ENCODE results near the gene CBY1. TPM values are rescaled to one million over a fixed set of nuclear protein-coding genes. Genes with fewer than 3 reads are reported as not detected.

The CBY1 gene
- total RNA-seq, 1 experiment from 2014 or later, result 12.2 TPM

- no peak for DNase-seq (ENCODE audit: low read depth)
Measured at GRCh38 chr22:38649841-38650522, 6.5 kb upstream of the CBY1 start.

DNA sequence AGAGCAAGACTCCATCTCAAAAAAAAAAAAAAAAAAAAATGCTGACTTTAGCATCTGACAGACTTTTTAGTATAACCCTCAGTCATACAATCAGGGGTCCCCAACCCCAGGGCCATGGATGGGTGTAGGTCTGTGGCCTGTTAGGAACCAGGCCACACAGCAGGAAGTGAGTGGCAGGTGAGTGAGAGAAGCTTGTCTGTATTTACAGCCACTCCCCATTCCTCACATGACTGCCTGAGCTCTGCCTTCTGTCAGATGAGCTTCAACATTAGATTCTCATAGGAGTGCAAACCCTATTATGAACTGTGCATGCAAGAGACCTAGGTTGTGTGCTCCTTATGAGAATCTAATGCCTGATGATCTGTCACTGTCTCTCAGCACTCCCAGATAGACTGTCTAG, 3.6 kb upstream of the CBY1 start:
- DNase-seq (ENCODE audit: low read depth), result no peak

DNA sequence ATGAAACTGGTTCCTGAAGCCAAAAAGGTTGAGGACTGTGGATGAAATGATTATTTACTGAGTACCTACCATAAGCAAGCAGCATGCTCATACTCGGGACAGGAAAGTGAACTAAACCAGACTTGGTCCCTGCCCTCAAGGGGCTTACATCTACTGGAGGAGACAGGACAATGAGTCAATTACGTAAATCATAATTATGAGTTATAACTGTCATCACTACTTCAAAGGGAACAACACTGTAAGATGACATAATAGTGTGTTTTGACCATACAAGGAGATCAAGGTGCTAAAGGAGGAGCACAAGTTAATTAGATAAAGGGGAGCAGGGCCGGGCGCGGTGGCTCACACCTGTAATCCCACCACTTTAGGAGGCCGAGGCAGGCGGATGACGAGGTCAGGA, 2.7 kb upstream of the CBY1 start:
- DNase-seq (ENCODE audit: low read depth), result no peak

DNA sequence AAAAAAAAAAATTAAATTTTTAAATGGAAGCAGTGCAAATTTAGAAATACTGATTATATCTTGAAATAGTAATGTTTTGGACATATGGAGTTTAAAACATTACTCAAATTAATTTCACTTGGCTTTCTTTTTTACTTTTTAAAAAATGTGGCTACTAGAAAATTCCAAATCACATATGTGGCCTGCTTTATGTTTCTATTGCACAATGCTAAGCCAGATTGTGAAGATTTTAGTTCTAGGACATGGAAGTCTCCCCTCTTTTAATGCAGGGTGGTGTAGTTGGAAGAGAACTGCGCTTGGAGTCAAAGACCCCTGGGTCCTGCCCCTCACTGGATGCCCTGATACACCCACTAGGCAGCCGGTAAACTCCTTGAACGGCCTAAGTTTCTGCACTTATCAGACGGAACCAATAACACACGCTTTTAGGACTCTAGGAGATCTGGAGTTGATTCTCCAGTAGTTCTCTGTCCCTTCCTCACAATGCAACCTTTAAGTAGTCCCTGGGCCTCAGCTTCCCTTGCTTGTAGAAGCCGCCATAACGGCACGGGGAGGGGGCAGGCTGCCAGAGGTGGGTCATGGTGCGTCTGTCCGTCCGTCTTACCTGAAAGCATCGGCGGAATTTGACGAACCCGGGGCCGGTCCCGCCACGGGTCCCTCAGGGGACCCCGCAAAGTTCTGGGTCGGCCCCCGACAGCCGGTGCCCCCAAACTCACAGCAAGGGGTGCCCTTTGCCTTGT, 751 bp upstream of the CBY1 start:
- no peak for DNase-seq (ENCODE audit: low read depth)

DNA sequence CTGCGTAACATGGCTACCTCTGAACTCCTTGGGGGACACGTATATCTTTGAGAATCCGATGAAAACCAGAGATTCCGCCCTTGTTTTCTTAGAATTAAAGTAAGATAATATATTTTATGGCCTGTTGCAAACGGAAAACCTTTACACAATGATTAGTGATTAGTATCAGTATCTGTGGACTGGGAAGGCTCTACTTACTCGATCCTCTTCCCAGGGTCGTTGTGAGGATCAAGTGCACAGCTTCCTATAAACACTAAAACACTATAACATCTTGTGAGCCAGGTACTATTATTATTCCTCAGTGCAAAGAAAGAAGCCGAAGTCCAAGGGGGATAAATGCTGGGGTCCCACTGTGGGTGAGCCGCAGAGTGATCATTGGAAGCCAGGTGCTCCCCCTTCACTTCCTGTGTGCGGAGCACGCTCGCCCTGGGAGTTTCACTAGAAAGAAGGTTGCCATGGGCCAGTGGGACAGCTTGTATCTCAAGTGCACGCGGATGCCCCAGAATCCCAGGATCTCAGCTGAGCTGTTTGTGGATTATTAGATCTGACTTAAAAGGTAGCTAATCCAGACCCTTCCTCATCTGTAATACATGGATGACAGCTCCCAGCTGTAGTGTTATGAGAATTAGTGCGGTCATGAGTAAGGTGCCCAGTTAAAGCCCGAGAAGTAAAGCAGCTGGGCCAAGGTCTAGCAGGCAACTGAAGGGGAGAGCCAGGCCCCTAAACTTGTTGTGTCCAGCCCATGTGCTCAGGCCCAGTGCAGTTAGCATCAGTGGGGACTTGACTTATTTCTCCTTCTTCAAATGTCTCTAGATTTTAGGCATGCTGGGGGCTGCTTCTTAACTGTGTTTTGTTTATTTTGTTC, 839 bp downstream of the CBY1 start:
- no peak for DNase-seq (ENCODE audit: low read depth)

DNA sequence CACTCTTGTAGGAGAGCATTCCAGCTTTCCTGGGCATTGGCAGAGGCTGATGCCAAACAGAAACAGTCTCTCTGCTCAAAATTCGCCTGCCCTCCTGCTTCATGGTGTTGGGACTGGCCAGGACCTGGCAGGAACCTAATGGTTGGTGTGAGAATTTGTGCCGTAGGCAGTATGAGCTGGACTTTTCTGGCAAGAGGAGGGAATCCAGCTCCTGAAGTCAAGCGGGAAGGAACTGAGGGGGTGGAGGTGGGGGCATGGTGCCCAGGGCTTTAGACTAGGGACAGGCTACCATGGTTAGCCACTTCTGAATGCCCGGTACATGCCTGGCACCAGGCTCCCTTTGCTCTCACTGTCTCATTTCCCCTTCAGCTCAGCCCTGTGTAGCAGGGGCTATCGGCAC, 18.4 kb downstream of the CBY1 start:
- DNase-seq (ENCODE audit: low read depth), result no peak

DNA sequence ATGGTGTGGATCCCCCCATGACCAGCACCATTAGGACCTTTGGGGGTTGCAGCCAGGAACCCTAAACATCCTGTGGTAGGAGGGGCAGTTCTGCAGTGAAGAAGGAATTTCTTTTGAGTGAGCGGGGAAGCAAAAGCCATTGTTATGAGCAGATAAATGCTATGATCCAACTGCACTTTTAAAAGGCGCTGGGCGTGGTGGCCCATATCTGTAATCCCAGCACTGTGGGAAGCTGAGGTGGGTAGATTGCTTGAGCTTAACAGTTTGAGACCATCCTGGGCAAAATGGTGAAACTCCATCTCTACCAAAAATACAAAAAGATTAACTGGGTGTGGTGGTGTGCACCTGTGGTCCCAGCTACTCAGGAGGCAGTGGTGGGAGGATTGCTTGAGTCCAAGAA, 19.4 kb downstream of the CBY1 start:
- DNase-seq (ENCODE audit: low read depth), result no peak

- DNase-seq (ENCODE audit: low read depth), result peak; percentile 86
Measured at GRCh38 chr22:38681582-38682335, 25.3 kb downstream of the CBY1 start, which contains the start of gene TOMM22. Gene TOMM22 (plus strand): TSS chr22:38681957. CDS start chr22:38681979, 22 bp downstream.

DNA sequence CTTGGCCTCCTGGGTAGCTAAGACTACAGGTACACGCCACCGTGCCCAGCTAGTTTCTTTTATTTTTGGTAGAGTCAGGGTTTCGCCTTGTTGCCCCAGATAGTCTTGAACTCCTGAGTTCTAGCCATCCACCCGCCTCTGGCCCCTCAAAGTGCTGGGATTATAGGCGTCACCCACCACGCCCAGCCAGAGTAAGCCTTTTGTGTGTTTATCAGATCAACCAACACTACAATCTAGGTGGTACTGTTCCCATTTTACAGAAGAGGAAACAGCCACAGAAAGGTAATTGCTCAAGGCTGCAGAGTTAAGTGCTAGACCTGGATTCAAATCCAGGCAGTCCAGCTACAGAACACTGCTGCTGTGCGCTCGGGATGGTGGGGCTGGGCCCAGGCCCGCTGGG, 28.5 kb downstream of the CBY1 start:
- DNase-seq (ENCODE audit: low read depth), result no peak

- no peak for DNase-seq (ENCODE audit: low read depth)
Measured at GRCh38 chr22:38685761-38686160, 29.3 kb downstream of the CBY1 start.

DNA sequence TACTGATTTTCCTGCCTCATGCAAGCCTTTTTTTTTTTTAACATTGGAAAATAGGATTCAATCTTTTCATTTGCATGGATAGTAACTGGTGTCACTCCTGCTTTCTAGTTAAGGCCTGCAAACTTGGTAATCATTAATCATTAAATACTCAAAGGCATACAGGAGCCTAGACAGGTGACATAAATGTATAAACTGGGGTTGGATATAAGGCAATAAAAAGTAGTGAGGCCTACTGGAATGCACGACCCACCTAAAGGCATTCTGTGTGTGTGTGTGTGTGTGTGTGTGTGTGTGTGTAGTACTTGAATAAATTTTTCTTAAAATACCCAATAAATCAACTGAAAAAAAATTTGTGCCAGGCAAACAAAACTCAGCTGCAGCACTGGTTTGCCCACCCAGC, 33.2 kb downstream of the CBY1 start:
- DNase-seq (ENCODE audit: low read depth), result no peak

DNA sequence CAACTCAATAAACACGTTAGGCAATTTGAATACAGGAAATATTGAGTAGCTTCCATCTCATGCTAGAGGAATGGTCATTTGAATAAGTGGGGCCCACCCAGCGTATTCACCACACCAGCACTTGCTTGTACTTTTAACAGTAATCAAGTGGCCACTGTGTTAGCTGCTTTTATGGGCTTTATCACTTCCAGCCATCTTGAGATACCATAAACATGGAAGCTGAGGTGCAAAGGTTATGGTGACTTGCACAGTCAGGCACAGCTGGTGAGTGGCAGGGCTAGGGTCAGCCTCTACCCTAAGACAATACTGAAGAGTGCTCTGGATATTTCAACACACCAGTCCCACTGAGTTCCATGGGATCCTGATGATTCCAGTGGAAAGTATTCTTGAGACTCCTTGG, 37.6 kb downstream of the CBY1 start:
- DNase-seq (ENCODE audit: low read depth), result no peak

- no peak for DNase-seq (ENCODE audit: low read depth)
Measured at GRCh38 chr22:38694940-38695339, 38.5 kb downstream of the CBY1 start.

- DNase-seq (ENCODE audit: low read depth), result peak; percentile 90
Measured at GRCh38 chr22:38696606-38697424, 40.4 kb downstream of the CBY1 start.

DNA sequence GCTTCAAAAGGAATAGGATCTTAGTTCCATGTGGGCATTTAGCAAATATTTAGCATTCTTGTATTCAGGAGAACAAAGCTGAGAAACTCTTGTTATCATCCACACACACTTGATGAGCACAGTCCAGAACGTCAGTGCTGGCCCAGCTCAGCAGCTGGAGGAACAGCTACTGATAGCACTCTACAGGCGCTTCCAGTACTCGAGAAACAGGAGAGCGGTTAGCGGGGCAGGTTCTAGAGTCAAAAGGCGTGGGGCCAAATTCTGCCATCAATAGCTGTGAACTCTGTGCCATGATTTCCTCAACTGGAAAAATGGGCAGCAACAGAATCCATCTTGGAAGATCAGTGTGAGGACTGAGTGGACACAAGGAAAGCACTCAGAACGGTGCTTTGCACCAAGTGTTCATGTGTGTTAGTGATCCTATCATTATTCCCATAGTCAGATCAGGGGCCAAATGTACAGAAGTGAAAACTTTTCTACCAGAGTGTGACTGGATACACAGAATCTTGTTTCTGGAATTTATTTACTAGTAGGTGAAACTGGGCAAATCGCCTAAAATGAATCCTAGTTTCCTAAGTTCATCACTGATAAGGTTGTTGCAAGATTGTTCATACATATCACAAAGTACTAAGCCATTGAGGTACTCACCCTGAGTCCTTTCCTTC, 41.1 kb downstream of the CBY1 start:
- DNase-seq (ENCODE audit: low read depth), result no peak

DNA sequence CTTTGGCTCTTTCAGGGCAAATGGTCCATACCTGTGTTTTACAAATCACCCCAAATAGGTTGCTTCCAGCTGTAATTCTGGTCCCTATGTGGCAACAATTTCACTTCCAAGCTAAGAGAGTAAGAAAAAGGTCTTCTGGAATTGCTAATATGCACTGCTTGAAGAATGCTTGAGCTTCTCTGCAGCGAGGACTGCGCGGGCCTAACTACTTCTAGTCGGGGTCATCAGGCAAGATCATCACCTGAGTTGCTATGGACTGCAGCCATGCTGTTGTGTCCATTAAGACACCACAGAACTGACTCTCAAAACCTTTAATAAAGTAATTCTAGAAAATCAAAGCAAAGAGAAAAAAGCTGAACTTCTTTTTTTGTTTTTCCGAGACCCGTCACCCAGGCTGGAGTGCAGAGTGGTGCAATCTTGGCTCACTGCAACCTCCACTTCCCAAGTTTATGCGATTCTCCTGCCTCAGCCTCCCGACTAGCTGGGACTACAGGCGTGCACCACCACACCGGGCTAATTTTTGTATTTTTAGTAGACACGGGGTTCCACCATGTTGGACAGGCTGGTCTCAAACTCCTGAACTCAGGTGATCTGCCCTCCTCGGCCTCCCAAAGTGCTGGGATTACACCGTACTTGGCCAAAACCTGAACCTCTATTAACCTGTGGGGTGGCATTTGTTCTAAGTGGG, 42.1 kb downstream of the CBY1 start:
- no peak for DNase-seq (ENCODE audit: low read depth)

GRCh38 chr22:38699143-38699542, 42.7 kb downstream of the CBY1 start:
- no peak for DNase-seq (ENCODE audit: low read depth)

DNA sequence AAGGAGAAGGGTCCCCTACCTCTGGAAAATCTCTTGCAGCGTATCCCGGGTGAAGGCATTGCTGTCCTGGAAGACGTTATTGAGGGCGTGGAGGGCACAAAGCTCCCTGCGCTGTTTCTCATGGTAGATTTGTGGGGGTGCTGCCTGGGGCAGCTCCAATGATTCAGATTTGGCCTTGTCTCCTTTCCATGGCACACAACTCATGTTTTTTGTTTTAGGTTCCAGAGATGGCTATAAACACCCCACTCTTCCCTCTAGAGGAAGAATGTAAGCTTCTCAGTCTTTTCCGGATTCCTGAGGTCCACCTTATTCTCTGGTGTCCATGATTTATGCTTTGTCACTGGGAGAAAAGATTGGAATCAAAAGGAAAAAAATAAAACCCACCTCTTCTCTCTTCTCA, 43.3 kb downstream of the CBY1 start:
- DNase-seq (ENCODE audit: low read depth), result peak; percentile 33

DNA sequence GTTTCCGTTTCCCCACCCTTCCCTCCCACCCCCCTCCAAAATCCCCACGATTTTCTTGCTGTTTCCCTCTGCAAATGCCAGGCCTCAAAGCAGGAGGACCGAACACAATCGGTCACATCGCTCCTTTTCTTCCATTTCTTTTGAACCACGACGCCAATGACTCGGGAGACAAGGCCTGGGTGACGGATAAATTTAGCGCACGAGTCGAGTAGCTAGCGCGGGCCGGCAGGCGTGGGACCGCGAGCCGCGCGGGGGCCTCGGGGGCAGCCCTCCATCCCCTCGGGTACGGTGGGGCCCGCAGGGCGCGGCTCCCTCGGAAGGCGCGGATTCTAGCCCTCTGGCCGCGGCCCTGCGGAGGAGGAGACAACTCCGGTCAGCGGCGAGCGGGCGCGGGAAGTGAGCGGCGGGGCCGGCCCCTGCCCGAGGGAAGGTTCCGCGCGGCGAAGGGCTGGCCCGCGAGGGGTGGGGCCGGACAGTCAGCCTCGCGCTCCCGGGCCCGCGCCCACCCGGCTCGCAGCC, 43.9 kb downstream of the CBY1 start:
- DNase-seq (ENCODE audit: low read depth), result no peak
